Activated naive CD8-positive, alpha-beta T cell treated with anti-CD3 and anti-CD28 coated beads, Interleukin-2, amount 50 U/mL, for 16 hours (primary cell): Measurements from ENCODE around the gene PRRX2.
"Not testable (repeated sequence)": the region's sequence is repeated elsewhere in the genome, so short reads cannot be mapped to it uniquely, and the experiment has no call there.

Source experiments
- DNase-seq: peaks from one replicate; pipeline ENCODE4 v3.0.0-alpha.2; 2020; ENCODE audit warnings: low read depth, low spot score

The PRRX2 gene

DNA sequence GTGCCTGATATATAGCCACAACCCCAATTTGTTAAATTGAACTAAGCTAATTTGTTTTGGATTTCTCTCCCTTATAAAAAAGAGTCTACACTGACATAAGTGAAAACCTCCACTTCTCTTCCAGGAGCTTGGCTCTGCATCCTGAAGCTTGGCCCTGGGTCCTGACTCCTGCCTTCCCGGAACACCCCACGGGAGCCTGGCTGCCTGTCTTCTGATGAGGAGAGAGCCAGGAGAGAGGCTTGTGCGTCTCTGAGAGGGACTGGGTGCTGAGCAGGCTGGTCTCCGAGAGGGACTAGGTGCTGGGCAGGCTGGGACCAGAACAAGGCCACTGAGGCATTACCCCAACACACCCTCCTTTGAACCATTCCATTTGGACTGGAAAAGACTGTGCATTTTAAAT, 93.9 kb downstream of the PRRX2 start:
- no peak for DNase-seq

DNA sequence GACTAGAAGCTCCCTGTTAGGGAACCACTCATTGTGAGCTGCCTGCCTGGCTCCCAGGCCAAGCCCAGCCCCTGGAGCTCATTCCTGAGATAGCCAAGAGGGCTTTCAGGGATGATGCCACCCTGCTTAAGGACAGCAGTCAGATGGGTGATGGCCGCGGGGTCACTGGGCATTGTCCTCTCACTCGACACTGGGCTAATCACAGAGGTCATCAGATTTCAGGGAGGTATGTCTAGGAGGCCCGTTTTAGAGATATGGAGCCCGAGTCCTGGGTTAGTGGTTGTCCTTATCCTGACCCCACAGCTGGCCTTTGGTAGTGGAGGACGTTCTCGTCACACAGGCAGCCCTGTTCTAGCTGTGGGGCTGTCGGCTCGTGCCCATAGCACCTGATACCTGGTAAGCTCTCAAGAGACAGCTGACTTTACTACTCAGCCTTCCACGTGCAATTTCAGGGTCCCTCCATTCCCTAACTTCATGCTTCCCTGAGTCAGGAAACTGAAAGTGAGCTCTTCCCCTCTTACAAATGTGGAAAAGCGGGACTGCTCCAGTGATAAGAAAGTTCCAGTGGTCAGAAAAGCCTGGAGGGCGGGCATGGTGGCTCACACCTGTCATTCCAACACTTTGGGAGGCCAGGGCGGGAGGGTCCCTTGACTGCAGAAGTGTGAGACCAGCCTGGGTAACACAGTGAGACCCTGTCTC, 94.5 kb downstream of the PRRX2 start:
- DNase-seq, result no peak

DNA sequence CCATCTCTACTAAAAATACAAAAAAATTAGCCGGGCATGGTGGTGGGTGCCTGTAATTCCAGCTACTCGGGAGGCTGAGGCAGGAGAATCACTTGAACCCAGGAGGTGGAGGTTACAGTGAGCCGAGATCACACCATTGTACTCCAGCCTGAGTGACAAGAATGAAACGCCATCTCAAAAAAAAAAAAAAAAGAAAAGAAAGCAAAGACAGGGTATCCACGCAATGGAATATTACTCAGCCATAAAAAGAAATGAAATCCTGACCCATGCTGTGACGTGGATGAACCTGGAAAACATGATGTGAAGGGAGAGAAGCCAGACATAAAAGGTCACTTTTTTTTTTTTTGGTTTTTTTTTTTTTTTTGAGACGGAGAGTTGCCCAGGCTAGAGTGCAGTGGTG, 95.3 kb downstream of the PRRX2 start:
- not testable (repeated sequence) for DNase-seq

DNA sequence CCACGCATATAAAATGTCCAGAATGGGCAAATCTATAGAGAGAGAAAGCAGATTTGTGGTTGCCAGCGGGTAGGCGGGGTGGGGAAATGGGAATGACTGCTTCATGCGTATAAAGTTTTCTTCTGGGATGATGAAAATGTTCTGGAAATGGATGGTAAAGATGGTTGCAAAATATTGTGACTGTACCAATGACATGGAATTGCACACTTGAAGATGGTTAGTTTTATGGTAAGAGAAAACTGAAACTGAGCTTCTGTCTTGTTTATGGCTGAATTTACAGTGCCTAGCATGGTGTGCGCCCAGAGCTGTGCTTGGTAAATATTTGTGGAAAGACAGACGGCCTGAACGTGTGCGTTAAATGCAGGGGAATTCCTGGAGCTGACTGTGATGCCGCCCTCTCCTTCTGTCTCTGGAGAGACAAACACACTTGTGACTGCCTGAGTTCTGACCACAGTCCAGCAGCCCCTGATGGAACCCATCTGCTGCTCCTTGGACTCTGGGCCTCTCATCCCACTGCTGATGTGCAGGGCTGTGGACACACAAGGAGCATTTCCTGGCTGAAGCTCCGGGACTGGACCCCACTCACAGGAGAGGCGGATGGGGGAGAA, 96.0 kb downstream of the PRRX2 start:
- no peak for DNase-seq

DNA sequence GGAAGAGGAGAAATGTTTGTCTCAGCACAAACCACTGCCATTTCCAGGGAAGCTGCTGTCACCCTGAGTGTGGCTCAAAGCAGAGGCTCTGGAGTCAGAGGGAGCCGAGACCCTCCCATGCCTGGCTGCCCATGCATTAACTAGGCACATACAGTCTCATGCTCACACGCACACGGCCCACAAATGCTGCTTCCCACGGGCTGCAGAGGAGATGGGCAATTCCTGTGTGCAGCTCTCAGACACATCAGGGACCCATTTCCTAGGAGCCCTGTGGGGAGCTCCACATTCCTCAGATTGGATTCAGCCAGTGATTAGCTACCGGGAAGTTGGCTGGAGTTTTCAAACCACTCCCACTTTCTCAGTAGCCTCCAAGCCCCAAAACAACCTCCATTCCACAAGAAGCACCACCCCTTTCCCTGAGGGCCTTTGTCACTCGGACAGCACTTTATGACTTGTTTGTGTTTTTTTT, 96.5 kb downstream of the PRRX2 start:
- DNase-seq, result no peak

DNA sequence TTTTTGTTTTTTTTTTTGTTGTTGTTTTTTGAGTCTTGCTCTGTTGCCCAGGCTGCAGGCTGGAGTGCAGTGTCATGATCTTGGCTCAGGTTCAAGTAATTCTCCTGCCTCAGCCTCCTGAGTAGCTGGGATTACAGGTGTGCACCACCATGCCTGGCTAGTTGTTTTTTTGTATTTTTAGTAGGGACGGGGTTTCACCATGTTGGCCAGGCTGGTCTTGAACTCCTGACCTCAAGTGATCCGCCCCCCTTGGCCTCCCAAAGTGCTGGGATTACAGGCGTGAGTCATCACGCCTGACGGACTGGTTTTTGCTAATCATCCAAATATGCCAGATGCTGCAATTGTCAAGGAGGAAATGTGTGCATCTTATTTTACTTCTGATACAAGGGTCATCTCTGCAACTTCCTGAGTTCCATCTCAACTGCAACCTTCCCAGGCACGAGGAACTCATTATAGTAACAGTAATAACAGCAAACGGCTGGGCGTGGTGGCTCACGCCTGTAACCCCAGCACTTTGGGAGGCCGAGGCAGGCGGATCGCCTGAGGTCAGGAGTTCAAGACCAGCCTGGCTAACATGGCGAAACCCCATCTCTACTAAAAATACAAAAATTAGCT, 97.0 kb downstream of the PRRX2 start:
- not testable (repeated sequence) for DNase-seq

DNA sequence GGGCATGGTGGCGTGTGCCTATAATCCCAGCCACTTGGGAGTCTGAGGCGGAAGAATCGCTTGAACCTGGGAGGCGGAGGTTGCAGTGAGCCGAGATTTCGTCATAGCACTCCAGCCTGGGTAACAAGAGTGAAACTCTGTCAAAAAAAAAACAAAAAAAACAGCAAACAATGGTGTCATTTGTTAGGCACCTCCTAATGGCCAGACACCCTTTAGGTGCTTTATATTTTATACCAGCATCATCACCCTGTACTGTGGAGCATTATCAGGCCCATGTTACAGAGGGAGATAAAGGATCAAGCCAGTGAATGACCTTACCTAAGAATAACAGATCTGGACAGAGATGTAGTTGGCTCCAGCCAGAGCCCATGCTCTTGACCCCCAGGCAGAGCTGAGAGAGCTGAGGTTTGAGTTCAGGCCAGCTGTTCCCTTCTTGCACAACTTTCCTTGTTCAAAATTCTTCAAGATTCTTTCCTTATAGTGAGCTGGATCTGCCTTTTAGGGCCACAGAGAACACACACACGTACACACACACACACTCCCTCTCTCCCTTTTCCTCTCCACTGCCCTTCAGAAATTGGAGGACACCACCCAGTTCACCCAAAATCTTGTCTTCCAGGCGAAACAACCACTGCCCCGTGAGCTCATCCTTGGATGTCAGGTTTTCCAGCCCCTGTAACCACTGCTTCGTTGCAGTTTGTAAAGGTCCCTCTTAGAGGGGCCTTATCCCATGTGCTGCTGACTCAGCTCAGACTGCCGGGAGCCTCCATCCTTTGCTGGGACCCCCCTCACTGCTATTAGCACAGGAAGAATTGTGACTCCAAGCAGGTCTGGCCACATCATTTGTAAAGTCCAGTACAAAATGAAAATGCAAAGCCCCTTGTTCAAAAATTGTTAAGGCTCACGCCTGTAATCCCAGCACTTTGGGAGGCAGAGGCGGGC, 97.8 kb downstream of the PRRX2 start:
- no peak for DNase-seq

DNA sequence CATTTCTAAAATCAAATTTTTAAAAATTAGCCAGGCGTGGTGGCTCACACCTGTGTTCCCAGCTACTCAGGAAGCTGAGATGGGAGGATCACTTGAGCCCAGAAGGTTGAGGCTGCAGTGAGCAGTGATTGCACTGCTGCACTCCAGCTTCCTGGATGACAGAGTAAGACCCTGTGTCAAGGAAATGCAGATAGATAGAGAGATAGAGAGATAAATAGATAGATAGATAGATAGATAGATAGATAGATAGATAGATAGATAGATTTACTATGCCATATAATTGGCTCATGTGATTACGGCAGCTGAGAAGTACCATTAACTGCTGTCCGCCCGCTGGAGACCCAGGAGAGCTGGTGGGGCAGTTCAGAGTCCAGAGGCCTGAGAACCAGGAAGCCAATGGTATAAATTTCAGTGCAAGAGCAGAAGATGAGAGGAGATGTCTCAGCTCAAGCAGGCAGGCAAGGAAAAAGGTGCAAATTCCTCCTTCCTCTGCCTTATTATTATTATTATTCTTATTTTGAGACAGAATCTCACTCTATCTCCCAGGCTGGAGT, 100.4 kb downstream of the PRRX2 start:
- no peak for DNase-seq

DNA sequence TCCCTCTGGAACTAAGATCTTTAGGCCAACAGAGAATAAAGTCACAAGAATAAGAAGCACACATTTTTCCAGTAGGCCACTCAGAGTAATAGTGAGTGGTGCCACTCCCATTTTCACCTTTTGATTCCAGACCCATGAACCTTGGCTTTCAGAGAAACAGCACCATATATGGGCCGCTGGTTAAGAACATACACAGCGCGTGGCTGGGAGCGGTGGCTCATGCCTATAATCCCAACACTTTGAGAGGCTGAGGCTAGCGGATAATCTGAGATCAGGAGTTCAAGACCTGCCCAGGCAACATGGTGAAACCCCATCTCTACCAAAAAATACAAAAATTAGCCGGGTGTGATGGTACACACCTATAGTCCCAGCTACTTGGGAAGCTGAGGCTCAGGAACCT, 103.0 kb downstream of the PRRX2 start:
- DNase-seq, result no peak

DNA sequence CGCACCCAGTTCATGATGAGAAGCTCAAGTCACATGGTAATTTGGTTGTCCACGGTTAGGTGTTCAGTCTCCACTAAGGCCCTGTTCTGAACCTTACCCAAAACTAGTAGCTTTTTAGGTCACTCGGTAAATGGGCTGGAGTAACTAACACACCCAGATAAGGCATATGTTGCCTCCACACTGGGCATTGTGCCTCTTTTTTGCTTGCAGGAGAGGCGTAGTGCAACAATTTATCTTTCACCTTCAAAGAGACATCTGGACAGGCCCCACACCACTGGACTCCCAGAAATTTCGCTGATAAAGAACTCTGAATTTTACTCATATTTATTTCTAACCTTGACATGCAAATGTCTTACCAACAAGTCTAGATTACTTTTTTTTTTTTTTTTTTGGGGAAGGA, 104.2 kb downstream of the PRRX2 start:
- no peak for DNase-seq

DNA sequence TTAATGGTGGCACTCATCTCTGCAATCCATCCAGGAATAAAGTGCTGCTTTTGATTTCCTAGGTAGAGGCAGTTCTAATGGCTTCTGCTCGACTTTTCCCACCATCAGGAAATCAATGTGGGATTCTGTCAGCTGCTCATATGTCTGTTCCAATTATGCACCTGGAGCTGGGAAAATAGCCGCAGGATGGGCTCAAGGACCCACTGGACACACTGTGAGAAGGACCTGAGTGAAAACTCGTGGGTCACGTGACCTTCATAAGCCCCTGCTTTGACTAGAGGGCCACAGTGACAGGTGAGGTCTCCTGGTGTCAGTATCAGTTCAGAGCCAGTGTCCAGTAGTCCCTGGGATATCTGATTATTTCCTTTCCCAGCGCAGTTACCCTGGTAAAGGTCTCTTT, 105.3 kb downstream of the PRRX2 start:
- no peak for DNase-seq
